GM21423 (cell line): ENCODE data around the gene OR52W1.

ENCODE experiments used
- ATAC-seq: cut with Tn5 transposase; IDR thresholded peaks from one replicate; pipeline ENCODE4 v1.9.1; 2021; ENCODE audit warnings: mild to moderate bottlenecking, moderate library complexity; ENCODE audit not compliant: unreplicated experiment

The OR52W1 gene

DNA sequence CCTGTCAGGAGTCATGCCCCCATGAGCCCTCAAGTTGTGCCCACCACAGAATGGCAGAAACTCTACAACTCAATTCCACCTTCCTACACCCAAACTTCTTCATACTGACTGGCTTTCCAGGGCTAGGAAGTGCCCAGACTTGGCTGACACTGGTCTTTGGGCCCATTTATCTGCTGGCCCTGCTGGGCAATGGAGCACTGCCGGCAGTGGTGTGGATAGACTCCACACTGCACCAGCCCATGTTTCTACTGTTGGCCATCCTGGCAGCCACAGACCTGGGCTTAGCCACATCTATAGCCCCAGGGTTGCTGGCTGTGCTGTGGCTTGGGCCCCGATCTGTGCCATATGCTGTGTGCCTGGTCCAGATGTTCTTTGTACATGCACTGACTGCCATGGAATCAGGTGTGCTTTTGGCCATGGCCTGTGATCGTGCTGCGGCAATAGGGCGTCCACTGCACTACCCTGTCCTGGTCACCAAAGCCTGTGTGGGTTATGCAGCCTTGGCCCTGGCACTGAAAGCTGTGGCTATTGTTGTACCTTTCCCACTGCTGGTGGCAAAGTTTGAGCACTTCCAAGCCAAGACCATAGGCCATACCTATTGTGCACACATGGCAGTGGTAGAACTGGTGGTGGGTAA lies at the start of gene OR52W1:
Gene OR52W1 (plus strand): TSS at position 51 of the 637 bp plus-strand sequence. CDS start 0 bp downstream, at position 51.
- no peak for ATAC-seq

DNA sequence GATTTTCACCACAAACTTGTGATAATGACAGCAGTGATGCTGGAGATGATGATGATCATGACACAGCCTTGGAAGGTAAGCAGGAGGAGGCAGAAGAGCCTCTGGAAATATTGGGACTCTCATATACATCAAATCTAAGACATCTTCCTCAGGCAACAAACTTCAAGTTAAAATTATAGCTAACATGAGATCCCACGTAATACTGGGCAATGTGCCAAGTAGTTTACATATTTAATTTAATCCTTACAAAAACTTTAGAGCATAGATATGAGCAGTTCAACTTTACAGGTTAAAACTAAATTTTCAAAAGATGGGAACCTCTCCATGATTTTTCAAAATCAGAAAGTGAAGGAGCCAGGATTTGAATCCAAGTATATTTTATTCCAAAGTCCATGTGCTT lies 47.9 kb upstream of the OR52W1 start:
- ATAC-seq, result no peak

DNA sequence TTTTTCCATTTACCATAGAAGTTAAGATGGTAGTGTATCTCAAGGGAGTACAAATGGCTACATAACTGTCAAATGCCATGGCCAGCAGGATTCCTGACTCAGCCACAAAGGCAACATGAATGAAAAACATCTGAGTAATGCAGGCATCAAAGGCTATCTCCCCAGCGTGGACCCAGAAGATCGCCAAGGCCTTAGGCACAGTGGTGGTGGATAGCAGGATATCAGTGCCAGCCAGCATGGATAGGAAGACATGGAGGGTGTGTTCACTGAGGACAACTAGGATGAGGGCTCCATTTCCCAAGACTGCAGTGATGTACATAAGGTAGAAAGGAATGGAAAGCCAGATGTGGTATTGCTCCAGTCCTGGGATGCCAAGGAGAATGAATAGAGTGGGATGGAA lies 46.9 kb upstream of the OR52W1 start:
- ATAC-seq, result no peak

DNA sequence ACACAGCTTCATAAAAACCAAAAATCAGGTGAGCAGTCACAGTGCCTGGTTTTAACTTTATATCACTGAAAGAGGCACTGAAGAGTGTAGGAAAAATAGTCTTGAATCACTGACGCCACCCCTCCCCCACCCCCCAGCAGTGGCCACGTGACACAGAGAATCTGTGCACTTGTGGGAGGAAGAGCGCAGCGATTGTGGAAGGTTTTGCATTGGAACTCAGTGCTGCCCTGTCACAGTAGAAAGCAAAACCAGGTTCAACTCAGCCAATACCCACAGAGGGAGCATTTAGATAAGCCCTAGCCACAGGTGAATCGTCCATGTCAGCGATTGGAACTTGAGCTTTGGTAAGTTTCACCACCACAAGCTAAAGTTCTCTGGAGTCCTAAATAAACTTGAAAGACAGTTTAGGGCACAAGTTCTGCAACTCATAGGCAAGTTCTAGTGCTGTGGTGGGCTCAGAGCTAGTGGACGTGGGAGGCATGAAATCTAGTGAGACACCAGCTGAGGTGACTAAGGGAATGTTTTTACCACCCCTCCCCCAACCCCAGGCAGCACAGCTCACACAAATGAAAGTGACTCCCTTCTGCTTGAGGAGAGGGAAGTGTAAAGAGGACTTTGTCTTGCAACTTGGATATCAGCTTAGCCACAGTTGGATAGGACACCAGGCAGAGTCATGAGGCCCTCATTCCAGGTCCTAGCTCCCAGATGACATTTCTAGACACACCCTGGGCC lies 42.2 kb upstream of the OR52W1 start:
- no peak for ATAC-seq

GRCh38 chr11:6170226-6170625 lies 28.8 kb upstream of the OR52W1 start, which contains the start of gene OR52B2:
Gene OR52B2, minus strand, starts transcription at chr11:6170326. Its CDS starts 0 bp downstream, at chr11:6170326.
- no peak for ATAC-seq

- no peak for ATAC-seq
Measured at GRCh38 chr11:6175440-6175839, 23.6 kb upstream of the OR52W1 start.

GRCh38 chr11:6191742-6192141 lies 7.3 kb upstream of the OR52W1 start:
- ATAC-seq, result no peak

GRCh38 chr11:6194065-6194581 lies 4.9 kb upstream of the OR52W1 start:
- ATAC-seq, result no peak

DNA sequence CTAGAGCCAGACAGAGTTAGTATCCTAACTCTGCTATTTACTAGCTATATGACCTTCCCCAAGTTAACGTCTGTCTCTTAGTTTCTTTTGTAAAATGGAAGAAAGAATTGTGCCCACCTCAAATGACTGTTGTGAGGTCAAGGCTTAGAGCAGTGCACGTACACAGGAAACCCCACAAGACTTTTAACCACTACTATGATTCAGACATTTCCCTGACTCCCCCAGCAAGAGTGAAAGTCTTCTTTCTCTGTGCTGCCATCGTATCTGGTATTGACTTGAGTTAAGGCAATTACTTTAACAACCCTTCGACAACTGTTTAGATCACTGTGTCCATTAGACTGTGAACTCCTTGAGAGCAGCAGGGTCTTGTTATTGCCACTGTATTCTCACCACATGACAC lies 2.6 kb upstream of the OR52W1 start:
- ATAC-seq, result peak; percentile 41

DNA sequence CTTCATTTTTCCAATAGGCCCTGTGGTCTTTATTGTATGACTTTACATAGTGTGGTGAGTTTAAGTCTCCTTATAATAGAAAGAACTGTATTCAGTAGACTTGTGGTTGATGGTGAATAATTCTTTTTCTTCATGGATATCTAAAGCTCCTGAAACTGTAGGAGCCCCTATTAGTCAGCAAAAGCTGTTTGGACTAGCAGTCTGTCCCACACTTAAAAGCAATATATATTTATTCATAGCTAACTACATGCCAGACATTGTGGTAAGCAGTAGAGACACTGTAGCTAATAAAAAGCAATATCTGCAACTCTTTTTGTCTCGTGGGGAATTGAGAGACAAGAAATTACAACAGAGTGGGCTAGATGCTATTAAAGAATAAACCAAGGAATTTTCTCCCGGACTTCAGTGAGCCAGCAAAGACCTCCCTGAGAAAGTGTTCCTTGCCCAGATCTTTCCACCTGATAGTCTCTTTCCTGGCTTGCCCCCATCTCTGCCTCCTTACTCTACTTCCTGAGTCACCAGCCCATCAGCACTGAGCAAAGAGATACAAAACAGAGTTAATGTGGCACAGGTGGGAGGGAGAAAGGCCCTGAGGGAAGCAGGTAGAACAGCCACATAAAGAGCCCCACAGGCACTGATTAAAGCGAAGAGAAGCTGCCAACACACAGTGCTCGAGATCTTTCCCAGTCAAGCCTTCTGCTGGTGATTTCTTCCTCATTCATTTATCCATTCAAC lies 1.4 kb upstream of the OR52W1 start:
- ATAC-seq, result no peak

GRCh38 chr11:6200975-6201374 lies 2.0 kb downstream of the OR52W1 start:
- ATAC-seq, result no peak

GRCh38 chr11:6201481-6201880 lies 2.5 kb downstream of the OR52W1 start:
- ATAC-seq, result no peak

DNA sequence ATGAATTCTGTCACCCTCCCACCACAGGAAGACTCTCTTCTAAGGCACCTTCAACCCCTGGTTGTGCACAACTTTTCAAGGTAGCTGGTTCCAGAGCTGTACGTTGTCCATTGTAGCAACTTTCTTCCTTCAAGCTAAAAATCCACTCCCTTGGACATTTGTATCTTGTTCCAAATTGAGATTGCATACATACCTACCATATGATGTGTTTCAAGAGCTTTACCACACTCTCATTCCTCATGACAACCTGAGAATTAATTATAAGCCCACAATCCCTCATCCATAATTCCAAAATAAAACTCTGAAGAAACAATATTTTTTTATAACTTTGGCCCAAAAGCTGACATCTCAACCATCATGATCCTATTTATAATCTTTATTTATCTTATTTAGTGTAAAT lies 3.0 kb downstream of the OR52W1 start:
- ATAC-seq, result no peak

DNA sequence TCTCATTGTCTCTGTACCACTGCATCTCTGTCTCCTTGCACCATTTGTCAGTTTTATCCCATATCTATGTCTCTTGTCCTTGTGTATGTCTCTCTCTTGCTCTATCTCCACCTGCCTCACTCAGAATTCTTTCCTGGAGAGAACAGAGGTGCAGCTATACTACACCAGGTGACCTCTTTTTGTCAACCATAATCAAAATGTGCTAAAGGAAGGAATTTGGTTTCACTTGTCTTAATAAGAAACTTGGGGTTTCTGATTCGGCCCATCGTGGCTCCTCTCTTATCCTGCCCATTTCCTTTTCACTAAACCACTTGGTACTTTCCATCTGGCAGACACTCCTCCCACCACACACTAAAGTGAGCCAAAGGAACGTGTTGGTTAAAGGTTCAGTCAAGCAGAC lies 4.3 kb downstream of the OR52W1 start:
- ATAC-seq, result peak; percentile 80

- ATAC-seq, result no peak
Measured at GRCh38 chr11:6204706-6205105, 5.7 kb downstream of the OR52W1 start.

- no peak for ATAC-seq
Measured at GRCh38 chr11:6205366-6205765, 6.3 kb downstream of the OR52W1 start, which contains the start of gene C11orf42. Gene C11orf42, plus strand, starts transcription at chr11:6205557. Its CDS starts 59 bp downstream, at chr11:6205616.

DNA sequence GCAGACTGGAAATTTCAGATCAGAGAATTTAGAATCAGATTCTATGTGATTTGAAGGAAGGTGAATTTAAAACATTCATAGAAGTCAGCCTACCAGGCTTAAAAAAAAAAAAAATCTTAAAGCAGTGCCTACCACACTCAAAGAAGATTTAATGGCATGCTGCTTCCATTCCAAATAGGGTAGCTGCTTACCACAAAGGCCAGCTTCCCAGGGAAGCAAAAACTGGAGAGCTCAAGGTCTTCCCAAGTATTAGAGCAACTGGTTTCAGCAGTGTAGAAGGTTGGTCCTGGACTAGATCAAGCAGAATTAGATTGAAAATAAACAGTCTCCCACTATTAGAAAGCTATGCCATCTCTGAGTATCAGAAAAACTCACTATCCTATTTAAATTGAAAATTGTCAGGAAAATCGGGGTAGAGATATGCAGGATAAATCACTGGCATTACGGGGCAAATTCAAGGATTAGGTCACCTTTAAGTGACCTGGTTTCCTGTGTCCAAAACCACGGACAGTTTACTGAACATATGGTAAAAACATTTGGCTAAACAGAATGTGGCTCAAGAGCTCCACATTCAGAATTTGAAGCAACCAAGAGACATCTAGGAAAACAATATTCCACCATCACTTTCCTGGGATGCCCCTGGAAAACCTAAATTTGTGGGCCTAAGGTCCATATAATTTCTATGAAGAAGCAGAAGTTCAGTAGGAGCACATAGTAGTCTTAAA lies 7.6 kb downstream of the OR52W1 start:
- ATAC-seq, result no peak

- ATAC-seq, result no peak
Measured at GRCh38 chr11:6209801-6210200, 10.8 kb downstream of the OR52W1 start.

- ATAC-seq, result no peak
Measured at GRCh38 chr11:6210274-6210955, 11.4 kb downstream of the OR52W1 start.

GRCh38 chr11:6214530-6214929 lies 15.5 kb downstream of the OR52W1 start:
- no peak for ATAC-seq
